Endothelial cell of umbilical vein (primary cell): ENCODE results near the gene NKX2-8. TPM values are rescaled to one million over a fixed set of nuclear protein-coding genes. Genes with fewer than 3 reads are reported as not detected.

Experiments
- BruUV-seq: library from RNA; stranded (reverse); fragments of 400-500 nt; replicated peaks from 2 replicates; lab custom pipeline; 2021; lab: Mats Ljungman, UMichigan
- CTCF ChIA-PET: fragments of 300-600, 350-600 bp; sonication (Branson Sonifier 250); formaldehyde crosslinking; loops from one replicate; lab custom pipeline; 2021; ENCODE audit warnings: antibody characterized with exemption, inconsistent platforms; lab: Charles Lee
- POLR2A ChIA-PET: fragments of 300-600, 350-600 bp; sonication (Branson Sonifier 250); formaldehyde crosslinking; loops from one replicate; lab custom pipeline; 2021; ENCODE audit warnings: antibody characterized with exemption, inconsistent platforms; lab: Charles Lee
- DNase-seq: peaks from one replicate; pipeline ENCODE4 v3.0.0-alpha.2; 2011; ENCODE audit warnings: low read depth, low spot score
- FAIRE-seq: peaks from 2 replicates; lab custom pipeline; 2011; peaks lifted over from hg19 to GRCh38; lab: Jason Lieb, UNC
- H2AFZ ChIP-seq: 2 replicates; pipeline ENCODE4 v1.6.0; 2012; ENCODE audit warnings: low read depth, low read length, control low read depth, inconsistent platforms
- H3K27ac ChIP-seq: 2 replicates; pipeline ENCODE4 v1.5.1; 2011; ENCODE audit warnings: low read depth, mild to moderate bottlenecking, control low read depth, low read length, moderate library complexity; ENCODE audit not compliant: insufficient read depth
- H3K27me3 ChIP-seq, 2 experiments: 2 replicates each; pipeline versions ENCODE4 v1.6.0 to v1.6.1; 2011; ENCODE audit warnings: low read length in 2 of 2, mixed read lengths in 1 of 2; ENCODE audit not compliant: control insufficient read depth in 2 of 2, insufficient read depth in 2 of 2
- H3K36me3 ChIP-seq, 2 experiments: 2 replicates in 1 of 2; 3 replicates in 1 of 2; pipeline ENCODE4 v1.5.1; 2011; ENCODE audit warnings: low read length in 2 of 2, mild to moderate bottlenecking in 1 of 2, moderate library complexity in 1 of 2; ENCODE audit not compliant: control insufficient read depth in 2 of 2, insufficient read depth in 2 of 2; ENCODE audit errors: extremely low read depth in 1 of 2
- H3K4me1 ChIP-seq: 3 replicates; pipeline ENCODE4 v1.5.1; 2011; ENCODE audit warnings: mild to moderate bottlenecking, low read length; ENCODE audit not compliant: control insufficient read depth, insufficient read depth; ENCODE audit errors: extremely low read depth
- H3K4me2 ChIP-seq: 2 replicates; pipeline ENCODE4 v1.6.1; 2011; ENCODE audit warnings: low read length, control low read depth, mixed read lengths; ENCODE audit not compliant: insufficient read depth
- H3K4me3 ChIP-seq, 3 experiments: fragments of 200-600 bp in 1 of 3; sonication (generic), shearing (Covaris generic) in 1 of 3; replicated peaks in 1 of 3; 2 replicates each; pipeline ENCODE4 v1.5.1; 2011 to 2016; ENCODE audit warnings: control low read depth in 3 of 3, low read length in 3 of 3, mild to moderate bottlenecking in 2 of 3, inconsistent platforms in 1 of 3, low read depth in 1 of 3, moderate library complexity in 1 of 3; ENCODE audit not compliant: insufficient read depth in 1 of 3
- H3K79me2 ChIP-seq: 2 replicates; pipeline ENCODE4 v1.6.0; 2012; ENCODE audit warnings: low read length, inconsistent platforms; ENCODE audit not compliant: control insufficient read depth, insufficient read depth
- H3K9ac ChIP-seq: replicated peaks from 2 replicates; pipeline ENCODE3; 2011; ENCODE audit warnings: low read length, control low read depth; ENCODE audit not compliant: insufficient read depth; ENCODE audit errors: extremely low read depth
- H3K9me1 ChIP-seq: replicated peaks from 3 replicates; pipeline ENCODE4 v1.6.0; 2011; ENCODE audit warnings: mild to moderate bottlenecking, low read length; ENCODE audit not compliant: control insufficient read depth, insufficient read depth; ENCODE audit errors: extremely low read depth
- H3K9me3 ChIP-seq: replicated peaks from 2 replicates; pipeline ENCODE4 v1.5.1; 2012; ENCODE audit warnings: low read length, inconsistent platforms; ENCODE audit not compliant: control insufficient read depth, insufficient read depth
- H4K20me1 ChIP-seq: replicated peaks from 2 replicates; pipeline ENCODE3; 2011; ENCODE audit warnings: mild to moderate bottlenecking, low read length; ENCODE audit not compliant: control insufficient read depth, insufficient read depth; ENCODE audit errors: extremely low read depth
- FOS ChIP-seq: IDR thresholded peaks from 2 replicates; pipeline ENCODE4 v1.6.1; 2011; ENCODE audit warnings: mild to moderate bottlenecking, low read length, moderate library complexity, borderline replicate concordance; ENCODE audit not compliant: insufficient read depth
- GATA2 ChIP-seq: IDR thresholded peaks from 2 replicates; pipeline ENCODE4 v1.7.0; 2011; ENCODE audit warnings: low read depth, mild to moderate bottlenecking, moderate library complexity, mixed read lengths, low read length; ENCODE audit not compliant: insufficient read length, insufficient read depth
- JUN ChIP-seq: IDR thresholded peaks from 2 replicates; pipeline ENCODE4 v1.6.1; 2011; ENCODE audit warnings: borderline replicate concordance, low read depth; ENCODE audit not compliant: insufficient read length, insufficient read depth
- MYC ChIP-seq: IDR thresholded peaks from one replicate; pipeline ENCODE4 v1.6.1; 2011; ENCODE audit warnings: mild to moderate bottlenecking, low read depth, low read length
- POLR2A ChIP-seq: IDR thresholded peaks from 2 replicates; pipeline ENCODE4 v1.6.1; 2012; ENCODE audit warnings: low read depth, mild to moderate bottlenecking, control low read depth, low read length
- POLR2AphosphoS5 ChIP-seq: IDR thresholded peaks from 2 replicates; pipeline ENCODE4 v1.6.1; 2012; ENCODE audit warnings: low read depth, mild to moderate bottlenecking, control low read depth, low read length, moderate library complexity; ENCODE audit not compliant: insufficient read depth
- dilution Hi-C: fragments of 300-500 bp; cut with MboI; formaldehyde crosslinking; loops from one replicate; pipeline ENCODE4 v1.15.0; 2019; ENCODE audit warnings: low sequenced_read_pairs; ENCODE audit not compliant: extremely low pct_ligation_motif_present
- intact Hi-C: fragments of 100-400 bp; cut with micrococcal nuclease; formaldehyde crosslinking; loops from one replicate; pipeline ENCODE4 v1.10.0; 2022
- polyA plus RNA-seq, 4 experiments: library from polyadenylated mRNA; depleted of rRNA in 3 of 4; stranded (reverse) in 3 of 4; unstranded in 1 of 4; fragments of >200 nt; gene quantifications; 2 replicates each; pipeline versions ENCODE4 v1.2.1 to v1.2.3, GENCODE V29; 2011 to 2012; ENCODE audit warnings: missing spikeins in 1 of 4
- total RNA-seq: library from RNA; stranded (reverse); gene quantifications from 2 replicates; pipeline ENCODE4 v1.2.3, GENCODE V29; 2021
- TF ChIP-seq, protein P1 (sequence below): IDR thresholded peaks from 2 replicates; pipeline ENCODE4 v1.6.1; 2011; ENCODE audit not compliant: insufficient read depth, insufficient read length

Gene NKX2-8
- total and polyA plus RNA-seq, 2 donors (not counting 3 experiments of a cell fraction or from before 2014, with no cell fraction given): not detected

DNA sequence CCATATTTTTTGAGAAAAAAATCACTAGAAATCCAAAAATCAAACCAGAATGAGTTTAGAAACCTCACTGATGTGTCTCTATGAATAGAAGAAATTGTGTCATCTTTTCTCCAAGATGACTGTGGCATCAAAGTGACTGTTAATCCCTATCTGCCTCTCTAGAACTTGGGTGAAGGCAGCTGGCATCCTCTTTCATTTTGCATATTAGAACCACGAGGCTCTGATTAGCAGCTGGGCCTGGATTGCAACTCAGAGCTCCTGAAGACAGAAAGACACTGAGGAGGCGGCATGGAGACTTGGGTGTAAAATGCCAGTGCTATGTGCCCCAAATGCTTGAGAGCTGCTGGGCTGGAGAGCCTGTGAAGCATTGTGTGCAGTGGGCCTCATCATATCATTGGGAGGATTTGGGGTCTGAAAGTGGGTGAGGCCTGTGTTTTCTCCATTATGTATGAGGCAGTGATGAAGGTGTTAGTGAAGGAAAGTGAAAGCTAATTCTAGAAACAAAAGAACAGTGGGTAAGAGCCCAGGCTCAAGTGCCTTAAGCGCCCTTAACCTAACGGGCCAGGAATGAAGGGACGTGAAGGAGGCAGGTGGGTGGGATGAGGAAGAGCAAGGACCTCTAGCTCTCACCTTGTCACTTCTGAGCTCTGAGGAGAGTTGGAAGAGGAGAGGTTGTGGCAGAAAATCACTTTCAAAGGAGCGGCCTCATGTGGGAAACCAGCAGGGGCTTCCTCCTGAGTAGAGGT, 26.2 kb downstream of the NKX2-8 start:
- FAIRE-seq (no peak), DNase-seq (no peak)
- H3K27ac ChIP-seq: no peak overlapping the region
- no peaks in the 10 kb centered on the region for H3K79me2 ChIP-seq
- dilution Hi-C loops (no loop called here), intact Hi-C loops (loop anchor here (1.0 to 5.0 kb wide), 3 partner anchors 387 to 674 kb away; no protein-coding TSS in a partner anchor)
- H3K9me1 ChIP-seq: no peaks in the 10 kb centered on the region
- no peak overlapping the region for H3K4me3 ChIP-seq
- no peaks in the 10 kb centered on the region for H3K36me3 ChIP-seq
- TF ChIP-seq POLR2AphosphoS5 (no peak), POLR2A (no peak), GATA2 (no peak), MYC (no peak), JUN (no peak), FOS (no peak)
- TF ChIP-seq, protein P1, sequence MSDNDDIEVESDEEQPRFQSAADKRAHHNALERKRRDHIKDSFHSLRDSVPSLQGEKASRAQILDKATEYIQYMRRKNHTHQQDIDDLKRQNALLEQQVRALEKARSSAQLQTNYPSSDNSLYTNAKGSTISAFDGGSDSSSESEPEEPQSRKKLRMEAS: no peak
- CTCF ChIA-PET: interaction anchor here (1.0 to 6.0 kb wide), 11 partner anchors 12 to 675 kb away, joined by 3 to 149 read pairs (median 38); partner anchors contain the start of gene MIPOL1
- BruUV-seq: no TSS peak
- POLR2A ChIA-PET: no interaction called here
- no peaks in the 10 kb centered on the region for H4K20me1 ChIP-seq
- H3K9me3 ChIP-seq: no peaks in the 10 kb centered on the region
- no peak overlapping the region for H2AFZ ChIP-seq
- no peak overlapping the region for H3K4me2 ChIP-seq
- H3K9ac ChIP-seq: no peak overlapping the region
- H3K27me3 ChIP-seq: peaks cover 6 to 7% of the 10 kb centered on the region in 2 experiments
- no peaks in the 10 kb centered on the region for H3K4me1 ChIP-seq
